Fibroblast of skin of left quadriceps (primary cell): ENCODE results near the gene NR2F2.

Experiments
- DNase-seq, 2 experiments: peaks; one replicate each; pipeline ENCODE4 v3.0.0-alpha.2; 2013; ENCODE audit warnings: low read depth in 2 of 2

NR2F2 gene

DNA sequence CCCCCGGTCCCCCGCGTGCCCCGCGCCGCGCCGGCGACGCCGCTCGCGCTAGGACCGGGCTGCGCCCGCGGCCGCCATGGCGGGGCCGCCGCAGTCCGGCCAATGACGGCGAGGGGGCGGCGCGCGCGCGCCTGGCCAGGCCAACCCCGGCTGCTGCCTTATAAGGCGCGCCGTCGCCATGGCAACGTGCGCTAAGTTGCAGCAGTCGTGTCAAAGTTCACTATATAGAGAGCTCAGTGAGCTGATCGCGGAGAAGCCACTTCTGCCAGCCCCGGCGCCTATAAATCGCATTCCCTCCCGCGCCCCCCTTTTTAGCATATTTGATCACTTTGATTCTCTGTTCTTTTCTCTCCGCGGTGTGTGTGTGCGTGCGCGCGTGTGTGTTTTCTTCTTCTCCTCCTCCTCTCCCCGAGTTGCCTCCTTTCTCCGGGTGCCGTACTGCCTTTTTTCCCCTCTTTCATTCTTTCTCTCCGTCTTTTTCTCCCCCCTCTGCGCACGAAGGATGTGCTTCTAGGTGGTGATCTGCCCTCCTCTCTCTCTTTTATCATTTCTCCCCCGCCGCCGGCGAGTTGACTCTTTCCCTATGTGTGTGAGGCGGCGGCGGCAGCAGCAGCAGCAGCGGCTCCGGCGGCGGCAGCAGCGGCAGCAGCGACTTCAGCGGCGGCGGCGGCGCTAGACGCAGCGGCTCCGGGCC lies at the start of gene NR2F2:
Gene NR2F2 (plus strand): TSS at position 251 of the 694 bp plus-strand sequence. CDS start 1,406 bp downstream, outside the sequence.
- peak; percentile 98 for DNase-seq

DNA sequence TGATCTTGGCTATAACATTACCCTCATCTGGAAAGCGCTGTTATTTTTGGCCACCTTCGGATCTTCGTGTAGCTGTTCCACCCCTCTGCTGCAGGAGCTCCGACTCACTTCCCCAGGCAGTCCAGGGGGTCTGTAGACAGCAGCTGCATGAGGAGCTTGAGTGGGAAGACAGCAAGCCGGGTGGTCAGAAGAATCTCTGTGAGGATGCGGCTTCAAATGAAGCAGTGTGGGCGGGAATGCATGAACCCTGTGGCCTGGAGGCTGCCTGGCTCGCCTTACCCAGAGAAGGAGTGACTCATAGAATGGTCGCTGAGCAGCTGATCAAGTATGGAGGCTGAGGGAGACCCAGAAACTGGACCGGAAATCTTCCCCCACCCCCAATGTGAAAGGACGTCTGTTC lies 45.2 kb upstream of the NR2F2 start:
- DNase-seq, result peak; percentile 83 to 87

DNA sequence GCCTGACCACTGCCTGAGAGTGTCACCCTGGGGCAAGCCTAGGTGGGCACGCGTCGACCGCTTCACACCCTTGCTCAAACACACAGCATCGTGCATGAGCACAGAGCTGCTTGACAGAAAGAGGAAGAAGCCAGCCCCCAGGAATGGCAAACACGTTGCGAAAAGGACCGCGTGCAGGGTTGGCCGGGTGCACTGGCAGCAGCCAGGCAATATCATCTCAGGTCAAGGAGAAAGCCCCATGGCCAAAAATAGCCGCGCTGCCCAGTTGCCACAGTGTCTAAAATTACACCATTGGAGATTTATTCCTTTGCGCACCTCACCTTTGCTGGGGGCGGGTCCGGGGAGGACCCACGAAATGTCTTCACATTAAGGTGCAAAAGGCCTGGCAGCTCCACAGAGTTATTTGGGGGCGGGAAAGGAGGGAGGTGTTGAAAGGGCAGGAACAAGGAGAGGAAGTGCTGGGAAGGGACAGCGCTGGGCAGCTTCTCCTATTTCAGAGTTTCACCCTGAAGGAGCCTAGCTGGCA lies 44.7 kb upstream of the NR2F2 start:
- DNase-seq, result no peak

DNA sequence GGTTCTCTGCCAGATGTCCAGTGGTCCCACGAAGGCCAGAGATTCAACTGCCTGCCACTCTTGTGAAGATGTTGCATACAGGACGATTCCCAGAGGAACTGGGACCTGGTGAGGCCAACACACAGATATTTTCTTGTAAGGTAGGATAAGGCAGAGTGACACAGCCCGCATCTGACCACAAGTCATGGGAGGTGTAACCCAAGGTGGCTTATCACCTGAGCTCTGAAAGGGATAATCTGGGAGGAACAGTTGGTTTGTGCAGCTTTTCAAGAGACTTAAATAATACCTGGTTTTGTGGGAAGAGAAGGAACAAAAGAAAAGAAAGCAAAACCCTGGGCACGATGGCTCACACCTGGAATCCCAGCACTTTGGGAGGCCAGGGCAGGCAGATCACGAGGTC lies 39.8 kb upstream of the NR2F2 start:
- no peak for DNase-seq

DNA sequence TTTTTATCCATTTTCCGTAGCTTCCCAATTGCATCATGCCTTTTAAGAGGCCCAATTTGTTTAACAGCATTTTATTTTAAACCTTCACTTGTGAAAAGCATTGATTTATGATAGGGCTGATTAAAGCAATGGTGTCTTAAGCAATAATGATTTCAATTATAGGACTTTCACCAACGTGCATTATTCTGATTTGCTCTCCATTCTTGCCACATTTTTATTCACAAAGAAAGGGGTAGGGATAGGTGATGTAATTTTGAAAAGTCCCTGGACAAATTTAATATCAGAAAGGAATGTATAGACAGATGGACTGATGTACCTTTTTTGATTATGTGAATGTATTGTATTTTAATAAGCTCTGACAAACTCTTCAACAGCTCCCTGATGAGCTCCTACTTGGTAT lies 37.9 kb upstream of the NR2F2 start:
- DNase-seq, result no peak

DNA sequence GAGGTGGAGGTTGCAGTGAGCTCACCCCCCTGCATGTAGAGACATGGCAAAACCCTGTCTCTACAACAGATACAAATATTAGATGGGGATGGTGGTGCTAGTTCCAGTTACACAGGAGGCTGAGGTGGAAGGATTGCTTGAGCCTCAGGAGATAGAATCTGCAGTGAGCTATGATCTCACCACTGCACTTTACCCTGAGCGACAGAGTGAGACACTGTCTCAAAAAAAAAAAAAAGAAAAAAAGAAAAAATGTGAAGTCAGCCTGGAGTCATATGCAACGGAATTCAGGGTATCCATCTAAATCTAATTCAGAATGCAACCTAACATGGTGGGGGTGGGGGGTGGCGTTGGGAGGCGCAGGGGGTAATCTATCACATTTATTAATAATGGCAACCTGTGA lies 37.1 kb upstream of the NR2F2 start:
- DNase-seq, result no peak

DNA sequence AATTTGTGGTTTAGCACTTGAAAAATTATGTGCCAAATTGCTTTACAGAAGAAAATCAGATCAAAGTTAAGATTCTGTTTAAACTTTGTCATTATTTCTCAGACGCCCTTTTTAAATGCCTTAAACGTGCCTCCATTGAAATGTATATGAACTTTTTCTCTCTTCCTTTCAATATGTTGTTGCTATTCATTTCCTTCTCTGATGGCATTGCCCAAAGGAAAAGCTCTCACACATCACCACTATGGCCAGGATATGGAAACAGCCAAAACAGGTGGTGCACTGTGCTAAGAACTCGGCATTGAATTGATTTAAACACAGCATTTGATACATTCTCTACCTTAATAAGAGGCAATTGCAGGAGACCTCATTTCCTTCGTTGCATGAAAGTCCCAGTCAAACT lies 35.7 kb upstream of the NR2F2 start:
- no peak for DNase-seq

DNA sequence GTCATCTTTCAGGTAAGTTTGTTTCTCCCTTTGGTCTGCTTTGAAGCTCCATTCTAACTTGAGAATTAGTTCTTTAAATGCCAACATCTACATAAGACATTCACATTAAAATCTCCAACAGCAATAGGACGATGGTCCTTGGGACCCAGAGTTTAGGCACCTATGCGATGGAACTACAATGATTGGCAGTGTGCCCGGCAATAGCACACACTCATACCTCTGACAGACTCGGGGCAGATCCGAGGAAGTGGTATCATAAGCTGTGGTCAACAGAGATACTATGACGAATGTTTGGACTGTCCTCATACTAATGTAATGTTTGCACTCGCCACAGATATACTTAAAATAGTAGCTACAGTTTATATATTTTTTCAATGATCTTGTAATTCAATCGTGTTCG lies 34.2 kb upstream of the NR2F2 start:
- no peak for DNase-seq

DNA sequence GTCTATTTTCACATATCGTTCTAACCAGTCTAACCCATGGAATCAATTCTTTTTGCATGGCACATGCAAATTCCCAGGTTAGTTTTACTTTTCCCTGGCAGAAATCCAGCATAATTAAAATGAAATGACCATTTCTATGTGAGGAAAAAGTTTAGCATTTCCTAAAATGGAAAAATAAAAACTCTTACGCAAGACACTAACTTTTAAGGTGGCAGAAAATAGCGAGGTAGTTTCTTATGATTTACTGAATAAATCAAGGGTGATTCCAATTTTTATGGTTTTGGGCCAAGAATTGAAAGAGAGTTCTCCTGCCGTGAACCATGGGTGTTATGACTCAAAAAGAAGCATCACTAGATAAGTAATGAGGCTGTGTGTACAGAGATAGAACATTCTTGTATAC lies 32.7 kb upstream of the NR2F2 start:
- no peak for DNase-seq

DNA sequence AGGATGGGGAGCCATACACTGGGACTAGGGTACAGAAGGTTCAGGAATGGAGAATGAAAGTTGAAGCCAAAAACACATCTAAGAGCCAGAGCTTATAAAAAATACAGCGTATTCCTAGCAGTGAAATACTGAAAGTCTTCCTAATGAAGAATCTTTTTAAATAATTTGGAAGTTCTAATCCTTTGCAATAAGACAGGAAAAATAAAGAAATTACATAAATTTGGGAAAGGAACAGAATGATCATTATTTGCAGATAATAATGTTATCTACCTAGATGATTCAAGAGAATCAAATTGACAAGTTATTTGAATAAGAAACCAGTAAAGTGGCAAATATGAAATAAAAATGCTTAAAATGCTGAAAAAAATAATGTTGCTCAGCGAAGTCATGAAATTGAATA lies 32.3 kb upstream of the NR2F2 start:
- DNase-seq, result no peak

DNA sequence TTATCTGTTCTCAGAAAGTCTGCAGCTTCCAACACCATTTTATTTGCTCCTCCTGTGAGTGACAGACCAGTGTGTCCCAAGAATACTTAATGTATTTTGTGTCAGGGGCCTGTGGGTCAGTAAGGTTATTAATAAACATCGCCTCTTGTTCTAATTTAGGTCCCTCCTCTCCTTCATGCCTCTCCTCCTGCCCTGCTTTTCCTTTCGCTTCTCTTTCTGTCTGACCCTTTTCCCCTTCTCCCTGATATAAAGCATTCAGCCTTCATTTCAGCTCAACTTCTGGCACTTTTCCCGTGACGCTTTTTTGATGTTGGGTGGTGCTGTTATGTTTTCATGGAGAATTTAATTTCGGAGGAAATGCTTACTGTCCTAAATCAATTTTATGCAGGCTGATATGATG lies 29.7 kb upstream of the NR2F2 start:
- no peak for DNase-seq

DNA sequence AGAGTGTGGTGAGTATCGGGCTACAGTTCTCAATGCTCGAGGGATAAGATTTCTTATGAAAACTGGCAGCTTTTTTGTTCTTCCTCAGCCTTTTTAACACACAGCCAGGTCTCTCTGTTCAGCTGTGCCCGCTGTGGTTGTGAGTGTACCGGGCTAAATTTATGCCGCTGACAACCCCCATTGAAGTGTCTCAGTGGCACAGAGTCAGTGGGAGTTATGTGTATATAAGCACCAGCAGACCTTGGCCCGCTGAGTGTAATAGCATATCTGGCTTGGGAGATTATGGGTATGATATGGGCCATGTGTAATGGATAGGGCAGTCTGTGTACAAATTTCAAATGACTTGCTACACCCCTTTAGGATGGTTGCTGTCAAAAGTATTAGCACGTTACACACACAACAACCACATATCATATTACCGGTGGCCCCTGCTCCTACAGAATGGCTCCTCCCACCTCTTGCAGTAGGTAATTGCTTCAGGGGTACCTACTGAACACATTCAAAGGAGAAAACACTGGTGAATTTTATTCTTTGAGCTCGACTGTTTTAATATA lies 26.9 kb upstream of the NR2F2 start:
- no peak for DNase-seq

DNA sequence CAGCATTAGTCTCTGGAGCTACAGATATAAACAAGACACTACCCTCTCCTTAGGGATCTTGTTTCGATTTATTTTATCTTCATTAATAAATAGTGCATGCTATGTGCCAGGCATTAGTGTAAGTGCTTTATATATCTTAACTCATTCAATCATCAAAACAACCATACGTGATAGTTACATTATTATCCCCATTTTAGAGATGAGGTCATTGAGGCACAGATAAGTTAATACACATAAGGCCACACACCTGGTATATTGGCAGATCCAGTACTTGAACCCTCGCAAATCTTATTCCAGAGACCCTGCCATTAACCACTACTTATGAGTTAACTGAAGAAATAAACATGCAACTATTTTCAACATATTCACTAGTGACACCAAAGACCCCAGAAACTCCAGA lies 25.7 kb upstream of the NR2F2 start:
- no peak for DNase-seq

DNA sequence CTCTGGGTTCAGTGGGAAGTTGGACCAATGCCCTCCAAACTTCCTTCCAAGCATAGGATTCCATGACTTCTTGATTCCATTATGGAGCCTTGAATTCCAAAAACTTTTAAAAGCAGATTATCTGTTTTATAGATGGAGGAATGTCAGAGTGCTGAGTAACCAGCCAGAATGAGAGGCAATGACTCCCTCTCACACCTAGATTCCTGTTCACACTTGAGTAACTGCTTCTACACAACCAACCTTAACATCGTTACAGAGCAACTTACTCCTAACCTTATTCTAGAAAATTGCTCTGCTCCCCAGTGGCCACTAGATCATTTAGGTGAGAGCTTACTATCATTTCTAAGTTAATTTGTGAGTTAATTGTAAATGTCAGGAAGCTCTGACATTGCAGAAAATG lies 24.2 kb upstream of the NR2F2 start:
- no peak for DNase-seq

DNA sequence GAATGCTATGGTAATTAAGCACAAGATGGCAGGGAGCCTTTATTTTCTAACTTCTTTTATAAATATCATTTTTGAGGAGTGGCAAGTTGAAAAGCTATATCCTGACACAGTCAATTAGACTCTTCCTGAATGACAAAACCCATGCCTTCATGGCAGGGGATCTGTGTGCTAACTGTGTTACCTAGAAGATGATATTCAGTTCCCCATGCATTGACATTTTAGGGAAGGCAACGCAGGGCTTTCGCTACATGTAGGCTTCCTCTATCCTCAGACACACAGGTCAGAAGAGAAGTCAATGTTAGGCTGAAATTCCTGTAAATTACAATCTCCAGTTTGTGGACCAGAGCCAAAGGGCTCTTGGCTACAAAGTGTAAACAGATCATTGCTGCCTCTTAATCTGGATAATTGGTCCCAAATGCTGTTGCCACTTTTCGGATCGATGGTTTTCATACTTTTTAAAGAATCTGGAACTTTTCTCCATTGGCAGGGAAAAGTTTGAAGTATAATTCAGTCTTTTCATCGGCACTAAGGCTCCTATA lies 22.6 kb upstream of the NR2F2 start:
- DNase-seq, result no peak

DNA sequence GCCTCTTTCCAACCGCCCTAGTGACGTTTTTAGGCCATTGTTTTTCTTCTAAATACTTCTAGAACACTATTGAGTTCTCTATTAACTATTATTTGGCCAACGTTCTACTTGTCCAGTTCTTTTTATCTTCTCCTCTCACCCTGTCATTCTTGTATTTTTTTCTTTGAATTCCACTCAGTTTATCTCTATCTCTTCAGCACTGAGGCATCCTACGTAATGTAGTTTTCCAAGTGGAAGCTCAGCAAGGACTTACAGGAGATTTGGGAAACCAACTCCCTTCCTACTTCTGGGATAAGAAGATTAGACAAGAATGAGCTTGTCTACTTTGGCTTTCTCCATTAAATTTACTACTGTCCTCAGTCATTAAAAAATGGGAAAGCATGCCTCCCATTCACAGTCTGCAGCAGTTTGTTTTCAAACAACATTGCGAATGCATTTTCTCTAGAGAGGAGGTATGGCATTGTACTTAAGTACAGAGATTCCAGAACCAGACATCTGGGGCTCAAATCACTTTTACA lies 21.3 kb upstream of the NR2F2 start:
- no peak for DNase-seq

DNA sequence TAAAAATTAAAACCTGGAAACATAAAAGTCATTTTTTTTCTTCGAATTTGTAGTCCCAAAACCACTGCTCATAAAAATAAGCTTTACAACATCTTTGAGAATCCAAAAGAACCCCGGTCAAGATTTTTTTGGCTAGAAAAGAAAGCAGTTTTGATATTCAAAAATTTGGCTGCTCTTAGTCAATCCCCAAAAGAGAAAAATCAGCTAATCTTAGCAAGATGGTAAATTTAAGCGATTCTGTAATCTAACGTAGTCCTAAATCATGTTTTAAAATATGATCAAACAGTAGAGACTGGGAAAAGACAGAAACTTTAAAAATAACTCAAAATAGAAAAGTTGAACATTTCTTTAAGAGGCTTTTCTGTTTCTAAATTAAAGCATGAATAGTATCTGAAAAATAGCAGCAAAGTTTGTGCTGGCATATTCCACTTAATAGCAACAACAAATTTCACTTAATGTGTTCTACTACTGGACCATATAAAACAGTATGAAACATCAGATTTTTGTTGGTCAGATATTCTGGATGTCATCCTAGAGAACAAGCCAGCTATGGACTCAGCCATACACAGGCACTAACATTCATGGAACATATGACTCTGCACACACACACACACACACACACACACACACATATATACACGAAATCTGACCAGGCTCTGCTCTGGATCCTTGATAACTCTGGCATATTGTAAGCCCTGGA lies 19.1 kb upstream of the NR2F2 start:
- DNase-seq, result no peak

DNA sequence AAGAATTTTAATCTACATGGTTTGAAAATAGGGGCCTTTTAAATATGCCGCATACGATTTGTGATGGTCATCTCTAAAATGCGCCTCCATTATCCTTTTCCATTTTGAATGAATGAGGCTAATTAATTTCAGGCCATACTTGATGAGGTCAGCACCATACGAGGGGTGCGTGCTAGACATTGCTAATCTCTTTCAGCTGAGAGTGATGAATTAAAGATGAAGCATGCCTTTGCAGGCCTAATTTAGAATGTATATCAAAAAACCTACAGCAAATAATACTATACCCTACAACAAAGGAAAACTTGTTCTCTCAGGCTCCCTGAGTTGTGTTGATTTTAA lies 18.6 kb upstream of the NR2F2 start:
- DNase-seq, result no peak

DNA sequence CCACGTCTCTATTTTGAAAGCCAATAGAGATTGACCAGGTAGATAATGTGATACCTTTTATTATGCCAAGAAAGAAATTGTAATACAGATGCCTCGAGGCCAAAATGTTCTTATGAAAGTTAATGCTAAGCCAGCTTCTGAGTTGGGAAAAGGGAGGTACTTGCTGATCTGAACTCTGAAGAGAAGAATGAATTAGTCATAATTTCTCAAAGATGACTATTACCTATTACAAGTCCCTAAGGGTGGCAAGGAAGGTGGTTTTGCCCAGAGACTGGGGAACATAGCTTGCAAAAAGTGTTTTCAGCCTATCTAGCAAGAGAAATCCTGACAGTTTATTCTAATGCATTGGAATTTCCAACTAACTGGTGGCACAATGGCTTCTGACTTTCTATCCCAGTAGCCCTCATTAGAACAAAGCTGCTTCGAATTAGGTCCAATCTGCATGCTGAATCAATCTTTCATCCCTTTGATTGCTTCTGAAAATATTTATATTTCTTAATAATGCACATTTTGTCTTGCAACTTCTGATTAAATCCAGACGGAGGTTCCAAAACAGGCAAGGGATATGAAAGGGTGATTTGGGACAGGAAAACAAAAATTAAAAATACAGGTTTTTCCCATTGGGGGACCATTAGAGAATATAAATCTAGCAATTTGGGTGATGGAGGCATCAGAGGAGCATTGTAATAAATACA lies 17.7 kb upstream of the NR2F2 start:
- peak in 1 of 2 experiments; percentile 57 for DNase-seq

DNA sequence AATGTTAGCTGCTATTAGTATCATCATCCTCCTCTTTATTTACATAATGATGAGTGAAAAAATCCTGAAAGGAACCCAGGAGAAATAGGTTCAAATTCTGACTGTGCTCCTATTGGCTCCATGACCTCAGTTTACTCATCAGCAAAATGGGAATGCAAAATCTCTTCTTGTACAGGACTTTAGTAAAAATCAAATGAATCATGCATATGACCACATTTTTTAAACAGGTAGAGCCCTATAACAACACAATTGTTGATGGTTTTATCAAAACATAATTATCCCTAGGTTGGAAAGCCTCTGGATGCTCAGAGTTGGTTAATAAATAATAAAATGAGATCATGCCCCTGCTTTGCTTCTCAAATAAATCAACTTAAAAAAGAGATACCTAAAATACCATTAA lies 16.0 kb upstream of the NR2F2 start:
- DNase-seq, result no peak

DNA sequence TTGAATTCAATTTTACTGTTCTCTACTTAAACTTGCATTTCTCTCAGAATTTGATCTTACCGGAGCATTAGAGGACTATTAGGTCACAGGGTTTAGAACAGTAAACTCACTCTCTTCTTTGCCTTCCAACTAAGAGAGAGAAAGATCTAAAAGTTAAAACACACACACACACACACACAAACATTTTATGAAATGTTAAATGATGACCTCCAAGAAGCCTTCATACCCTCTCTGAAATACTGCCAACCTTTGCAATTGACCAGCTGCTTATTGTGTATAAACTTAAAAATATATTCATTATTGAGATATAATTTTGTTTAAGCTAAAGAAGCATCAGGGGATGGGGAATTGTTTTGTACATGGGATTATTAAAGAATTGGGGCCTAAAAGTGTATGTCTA lies 15.5 kb upstream of the NR2F2 start:
- DNase-seq, result no peak

DNA sequence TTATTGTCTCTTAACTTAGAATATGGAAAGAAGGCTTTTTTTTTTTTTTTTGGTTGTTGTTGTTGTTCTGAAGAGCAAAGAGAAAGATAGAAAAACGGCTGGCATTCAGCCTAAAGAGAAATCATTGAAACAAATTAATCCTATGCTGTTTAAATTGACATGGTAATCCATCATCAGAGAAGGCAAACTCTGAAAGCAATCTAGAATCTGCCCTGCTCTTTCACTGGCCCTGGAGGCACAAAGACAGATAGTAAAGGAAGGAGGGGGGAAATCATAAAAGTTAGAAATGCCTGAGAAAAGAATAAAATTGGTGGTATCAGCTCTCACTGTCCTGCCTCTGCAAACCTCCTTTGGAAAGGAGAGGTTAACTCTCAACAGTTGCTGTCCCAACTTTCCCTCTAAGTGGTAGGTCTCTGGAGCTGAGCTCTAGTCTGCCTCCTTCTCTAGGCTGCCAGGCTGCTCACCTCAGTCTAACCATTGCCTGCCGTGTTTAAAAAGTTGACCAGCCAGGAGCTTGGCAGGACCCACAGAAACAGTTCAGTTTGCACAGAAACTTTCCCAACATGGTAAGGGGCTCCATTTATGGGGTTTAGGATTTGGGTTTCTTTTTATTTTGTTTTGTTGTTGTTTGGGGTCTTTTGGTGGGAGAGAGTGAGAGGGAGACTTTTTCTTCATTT lies 13.4 kb upstream of the NR2F2 start:
- DNase-seq, result no peak
